Hematopoietic multipotent progenitor cell treated with erythropoietin and hydrocortisone succinate and interleukin-3 and kit ligand, for 15 days (in vitro differentiated cells): ENCODE data around the gene CELA3A.

ENCODE experiments used
- DNase-seq: peaks from one replicate; pipeline ENCODE4 v3.0.0-alpha.2; 2015; ENCODE audit warnings: low spot score

The CELA3A gene

DNA sequence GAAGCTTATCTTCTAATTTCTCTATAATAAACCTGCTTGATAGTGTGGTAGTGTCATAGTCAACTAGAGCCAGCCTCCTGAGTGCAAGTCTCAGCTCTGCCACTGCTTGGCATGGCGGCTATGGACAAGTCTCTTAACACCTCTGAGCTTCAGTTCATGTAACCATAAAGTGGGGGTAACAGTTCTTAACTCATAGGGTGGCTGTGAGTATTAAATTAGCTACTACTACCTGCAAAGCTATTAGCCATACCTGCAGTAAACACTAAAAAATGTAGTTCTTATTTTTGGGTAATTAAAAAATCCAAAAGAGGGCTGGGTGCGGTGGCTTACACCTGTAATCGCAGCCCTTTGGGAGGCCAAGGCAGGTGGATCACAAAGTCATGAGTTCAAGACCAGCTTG lies 48.9 kb downstream of the CELA3A start:
- no peak for DNase-seq

DNA sequence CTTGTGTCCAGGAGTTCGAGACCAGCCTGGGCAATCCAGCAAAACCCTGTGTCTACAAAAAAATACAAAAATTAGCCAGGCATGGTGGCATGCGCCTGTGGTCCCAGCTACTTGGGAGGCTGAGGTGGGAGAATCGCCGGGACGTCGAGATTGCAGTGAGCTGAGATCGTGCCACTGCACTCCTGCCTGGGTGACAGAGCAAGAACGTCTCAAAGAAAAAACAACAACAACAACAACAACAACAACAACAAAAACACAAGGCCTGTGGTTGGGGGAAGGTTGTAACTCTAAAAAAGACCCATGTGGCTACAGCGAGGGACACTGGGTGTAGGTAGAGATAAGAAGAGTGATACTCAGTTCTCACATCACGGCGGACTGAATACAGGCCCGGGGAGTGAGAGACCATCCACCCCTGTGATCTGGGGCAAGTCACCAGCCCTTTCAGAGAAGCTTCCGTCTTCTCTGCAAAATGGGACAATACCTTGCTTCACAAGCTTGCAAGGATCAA lies 50.2 kb downstream of the CELA3A start:
- no peak for DNase-seq

DNA sequence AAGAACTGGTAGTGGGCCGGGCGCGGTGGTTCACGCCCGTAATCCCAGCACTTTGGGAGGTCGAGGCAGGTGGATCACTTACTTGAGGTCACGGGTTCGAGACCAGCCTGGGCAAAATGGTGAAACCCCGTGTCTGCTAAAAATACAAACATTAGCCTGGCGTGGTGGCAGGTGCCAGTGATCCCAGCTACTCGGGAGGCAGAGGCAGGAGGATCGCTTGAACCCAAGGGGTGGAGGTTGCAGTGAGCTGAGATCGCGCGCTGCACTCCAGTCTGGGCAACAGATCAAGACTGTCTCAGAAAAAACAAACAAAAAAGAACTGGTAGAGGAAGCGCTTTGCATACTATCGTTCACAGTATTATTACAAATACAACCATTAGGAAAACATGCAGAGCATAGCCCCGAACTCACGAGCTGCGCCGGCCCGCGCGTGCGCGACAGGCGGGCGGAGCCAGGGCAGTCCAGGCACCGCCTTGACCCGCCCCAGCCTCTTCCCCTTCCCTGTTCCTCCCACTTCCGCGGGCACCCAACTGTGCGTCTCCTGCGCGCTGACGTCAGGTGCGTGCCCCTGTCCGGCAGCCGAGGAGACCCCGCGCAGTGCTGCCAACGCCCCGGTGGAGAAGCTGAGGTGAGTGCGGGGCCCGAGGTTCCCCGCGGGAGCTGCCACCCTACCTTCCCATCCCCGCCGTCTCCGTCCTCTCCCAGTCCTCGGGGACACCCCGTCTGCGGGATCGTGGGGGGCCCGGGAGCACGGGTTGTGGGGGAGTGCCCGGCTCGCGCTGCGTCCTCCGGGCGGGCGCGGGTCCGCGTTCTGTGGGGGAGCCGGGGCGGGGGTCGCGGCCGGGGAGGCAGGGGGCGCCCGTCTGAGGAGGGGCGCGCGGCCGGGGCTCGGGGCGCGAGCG lies 50.9 kb downstream of the CELA3A start, which contains the start of gene CDC42:
CDC42 (plus strand) TSS at position 595 of the 902 bp plus-strand sequence. CDS start 25,770 bp downstream, outside the sequence.
- DNase-seq: peak; percentile 94

DNA sequence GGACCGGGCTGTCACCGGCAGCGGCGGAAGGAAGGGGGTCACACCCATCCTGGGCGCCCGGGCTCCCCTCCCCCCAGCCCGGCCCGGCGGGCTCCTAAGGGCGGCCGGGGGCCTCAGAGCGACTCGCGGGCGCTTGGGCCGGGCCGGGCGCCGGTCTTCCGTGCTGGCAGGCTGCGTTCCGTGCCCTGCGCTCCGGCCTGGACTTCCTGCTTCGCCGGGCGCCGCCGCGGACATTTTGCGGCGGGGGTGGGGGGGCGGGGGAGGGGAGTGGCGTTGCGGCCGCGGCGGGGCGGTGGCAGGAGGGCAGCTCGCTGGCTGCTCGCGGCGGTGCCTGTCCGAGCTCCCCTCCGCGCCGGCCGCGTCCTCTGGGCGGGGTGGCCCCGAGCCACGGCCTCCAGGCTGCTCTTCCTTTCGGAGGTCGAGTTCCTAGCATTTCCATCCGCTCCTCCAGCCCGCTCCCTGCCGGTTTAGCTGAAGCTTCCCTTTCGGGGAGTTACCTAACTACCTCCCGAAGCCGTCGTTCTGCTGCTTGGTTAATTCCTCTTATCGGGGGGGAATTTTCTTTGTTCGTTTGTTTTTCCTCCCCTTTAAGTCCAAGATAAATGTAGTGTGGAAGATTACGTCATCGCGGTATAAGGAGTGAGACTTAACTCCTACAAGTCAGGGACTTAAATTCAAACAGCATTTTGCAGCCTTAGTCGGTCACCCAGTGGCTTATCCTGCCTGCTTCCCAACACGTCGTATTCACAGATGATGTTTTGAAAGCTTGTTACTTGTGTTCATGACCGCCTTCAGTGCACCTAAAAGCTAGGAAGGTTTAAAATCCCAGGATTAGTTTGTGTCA lies 51.8 kb downstream of the CELA3A start:
- peak; percentile 60 for DNase-seq

DNA sequence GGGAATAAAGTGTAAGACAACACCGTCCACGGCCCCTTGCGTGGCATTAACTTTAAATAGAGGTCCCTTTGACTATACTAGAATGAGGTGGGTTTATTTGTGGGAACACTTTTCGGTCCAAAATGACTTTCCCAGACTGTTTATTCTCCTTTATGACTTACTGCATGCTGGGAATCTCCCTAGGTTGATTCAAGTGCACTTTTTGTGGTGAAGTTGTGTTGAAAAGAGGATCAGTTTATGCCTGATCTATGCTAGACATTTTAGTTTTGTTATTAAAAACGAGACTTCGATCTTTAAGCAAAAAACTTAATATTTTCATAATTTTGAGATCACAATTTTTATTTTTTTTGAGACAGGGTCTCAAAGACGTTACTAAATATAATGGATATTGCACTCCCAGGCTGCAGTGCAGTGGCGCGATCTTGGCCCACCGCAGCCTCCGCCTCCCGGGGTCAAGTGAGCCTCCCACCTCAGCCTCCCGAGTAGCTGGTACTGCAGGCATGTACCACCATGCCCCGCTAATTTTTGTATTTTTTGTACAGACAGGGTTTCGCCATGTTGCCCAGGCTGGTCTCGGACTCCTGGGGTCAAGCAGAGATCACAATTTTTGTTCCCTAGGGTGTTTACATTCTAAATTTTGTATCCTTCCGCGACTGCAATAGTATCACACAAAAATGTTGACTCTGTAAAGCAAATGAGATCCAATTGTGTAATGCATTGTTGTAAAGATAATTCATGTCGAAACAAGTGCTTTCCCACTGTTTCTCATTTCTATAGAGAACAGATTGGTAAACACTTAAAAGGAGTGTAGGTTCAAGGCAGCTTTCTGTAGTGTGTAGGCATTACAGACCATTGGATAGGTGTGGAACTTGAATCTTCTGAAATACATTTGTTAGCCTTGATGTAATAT lies 52.7 kb downstream of the CELA3A start:
- DNase-seq: no peak

DNA sequence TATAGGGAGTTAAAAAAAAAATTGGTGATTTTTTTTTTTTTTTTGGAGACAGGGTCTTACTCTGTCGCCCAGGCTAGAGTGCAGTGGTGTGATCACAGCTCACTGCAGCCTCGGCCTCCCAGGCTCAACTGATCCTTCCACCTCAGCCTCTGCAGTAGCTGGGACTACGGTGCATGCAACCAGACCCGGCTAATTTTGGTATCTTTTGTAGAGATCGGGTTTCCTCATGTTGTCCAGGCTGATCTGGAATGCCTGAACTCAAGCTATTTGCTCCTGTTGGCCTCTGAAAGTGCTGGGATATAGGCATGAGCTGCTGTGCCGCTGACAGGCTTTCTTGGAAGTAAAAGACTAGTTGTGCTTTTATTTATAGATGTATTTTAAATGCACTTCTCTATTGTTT lies 54.0 kb downstream of the CELA3A start:
- DNase-seq: no peak

DNA sequence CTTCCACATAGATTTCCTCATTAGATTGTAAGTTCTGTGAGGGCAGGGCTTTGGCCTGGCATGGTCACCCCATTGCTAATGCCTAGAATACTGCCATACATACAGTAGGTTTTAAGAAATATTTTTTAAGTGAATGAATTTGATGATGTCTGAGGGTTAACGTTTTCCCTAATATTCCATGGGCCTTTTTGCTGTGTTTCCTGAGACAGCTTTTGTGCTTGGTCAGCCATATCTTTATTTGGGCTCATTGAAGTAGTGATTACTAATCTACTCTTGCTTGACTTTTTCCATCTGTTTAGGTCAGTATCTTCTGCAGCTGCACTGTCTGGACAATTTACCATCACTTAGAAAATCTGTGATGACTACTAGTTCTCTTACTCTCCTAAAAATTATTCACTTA lies 54.6 kb downstream of the CELA3A start:
- DNase-seq: no peak

DNA sequence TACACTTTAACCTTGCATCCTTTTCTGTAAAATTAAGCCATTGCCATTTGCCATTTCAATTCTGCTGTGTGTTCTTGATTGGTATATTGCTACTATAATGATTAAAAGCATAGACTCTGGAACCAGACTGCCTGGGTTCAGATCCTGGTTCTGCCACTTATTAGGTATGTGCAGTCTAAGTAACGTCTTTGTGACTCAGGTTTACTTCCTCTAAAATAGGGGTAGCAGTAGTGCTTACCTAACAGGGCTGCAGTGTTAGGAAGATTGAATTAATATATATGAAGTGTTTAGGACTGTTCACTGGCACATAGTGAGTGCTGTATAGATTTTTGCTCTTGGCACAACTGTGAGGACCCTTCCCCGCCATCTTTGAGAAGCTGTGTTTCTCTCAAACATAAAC lies 55.5 kb downstream of the CELA3A start:
- no peak for DNase-seq

DNA sequence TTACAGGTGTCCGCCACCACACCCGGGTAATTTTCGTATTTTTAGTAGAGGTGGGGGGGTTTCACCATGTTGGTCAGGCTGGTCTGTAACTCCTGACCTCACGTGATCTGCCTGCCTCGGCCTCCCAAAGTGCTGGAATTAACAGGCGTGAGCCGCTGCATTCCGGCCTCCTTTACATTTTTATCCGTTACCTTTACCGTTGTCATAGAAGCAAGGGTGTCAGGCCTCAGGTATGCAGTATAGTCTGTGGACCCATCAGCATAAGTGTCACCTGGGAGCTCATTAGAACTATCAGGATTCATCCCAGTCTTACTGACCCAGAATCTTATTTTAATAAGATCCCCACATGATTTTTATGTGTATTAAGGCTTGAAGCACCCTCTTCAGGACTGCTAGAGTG lies 56.4 kb downstream of the CELA3A start:
- DNase-seq: no peak
